AG04450 (cell line): ENCODE measurements around the gene C8G. TPM values are rescaled to one million over a fixed set of nuclear protein-coding genes. Genes with fewer than 3 reads are reported as not detected.

Experiments
- CTCF ChIA-PET: fragments of 300-600, 350-600 bp; formaldehyde crosslinking; extraction: SDS; loops from one replicate; lab custom pipeline; 2022; ENCODE audit warnings: antibody characterized with exemption, inconsistent platforms; lab: Charles Lee
- POLR2A ChIA-PET: fragments of 350-600 bp; formaldehyde crosslinking; extraction: SDS; loops from one replicate; lab custom pipeline; 2021; ENCODE audit warnings: antibody characterized with exemption, inconsistent platforms; lab: Yijun Ruan, JAX
- DNase-seq: peaks from one replicate; pipeline ENCODE4 v3.0.0-alpha.2; 2011; ENCODE audit warnings: low read depth, low spot score
- H3K27ac ChIP-seq: one replicate; pipeline ENCODE4 v1.5.1; 2012; ENCODE audit warnings: low read depth, low read length, control low read depth
- H3K27me3 ChIP-seq: one replicate; pipeline ENCODE4 v1.6.0; 2012; ENCODE audit warnings: low read length; ENCODE audit not compliant: control insufficient read depth, insufficient read depth
- H3K4me3 ChIP-seq: 2 replicates; pipeline ENCODE4 v1.5.1; 2011; ENCODE audit warnings: mild to moderate bottlenecking, low read depth, low read length, control low read depth
- H3K9me3 ChIP-seq: 2 replicates; pipeline ENCODE4 v1.5.1; 2012; ENCODE audit warnings: low read length; ENCODE audit not compliant: control insufficient read depth, insufficient read depth
- CTCF ChIP-seq: IDR thresholded peaks from 2 replicates; pipeline ENCODE4 v1.5.1; 2011; ENCODE audit warnings: low read depth, low read length, control low read depth, inconsistent platforms
- polyA plus RNA-seq: library from polyadenylated mRNA; depleted of rRNA; stranded (reverse); fragments of >200 nt; gene quantifications from 2 replicates; pipeline ENCODE4 v1.2.3, GENCODE V29; 2011; rRNA removed

C8G gene
- polyA plus RNA-seq, 1 experiment = 0.41 TPM

- H3K4me3 ChIP-seq = no peak overlapping the region
- H3K9me3 ChIP-seq = peaks cover 12% of the 10 kb centered on the region
- no peaks in the 10 kb centered on the region for H3K27me3 ChIP-seq
- no peak for TF ChIP-seq CTCF
- no peak for DNase-seq
- ChIA-PET POLR2A (no interaction called here), CTCF (no interaction called here)
- H3K27ac ChIP-seq = no peak overlapping the region
Observed at GRCh38 chr9:136994888-136995230, 49.8 kb downstream of the C8G start.

- Histone ChIP-seq H3K4me3 (no peak overlapping the region), H3K9me3 (peaks cover 9% of the 10 kb centered on the region), H3K27me3 (no peaks in the 10 kb centered on the region), H3K27ac (no peak overlapping the region)
- POLR2A ChIA-PET = no interaction called here
- TF ChIP-seq CTCF = no peak
- no peak for DNase-seq
- CTCF ChIA-PET = interaction anchor here (1.5 kb wide), 1 partner anchor 34 kb away, joined by 9 read pairs; no protein-coding TSS in a partner anchor
Observed at GRCh38 chr9:136995362-136995761, 50.3 kb downstream of the C8G start.

GRCh38 chr9:136995772-136996311, 50.8 kb downstream of the C8G start:
- peaks cover 4% of the 10 kb centered on the region for H3K9me3 ChIP-seq
- ChIA-PET POLR2A (no interaction called here), CTCF (interaction anchor here (0.6 to 1.5 kb wide), 2 partner anchors 29 to 33 kb away, joined by 5 to 9 read pairs; no protein-coding TSS in a partner anchor)
- TF ChIP-seq CTCF = no peak
- H3K27ac ChIP-seq = peak overlapping the region; percentile 31
- DNase-seq = no peak
- H3K4me3 ChIP-seq = no peak overlapping the region
- H3K27me3 ChIP-seq = no peaks in the 10 kb centered on the region

Other genes with a start within 250 kb of the C8G start
- gene DIPK1B, start 232.7 kb upstream of the C8G start, polyA plus RNA-seq = 2.8 and 3.6 TPM in 2 replicates
- gene LCN10, start 202.3 kb upstream of the C8G start, polyA plus RNA-seq = not detected in 2 replicates
- gene LCN6, start 196.7 kb upstream of the C8G start, polyA plus RNA-seq = not detected in 2 replicates
- not detected in 2 replicates for gene LCN8, start 187.0 kb upstream of the C8G start, polyA plus RNA-seq
- not detected in 2 replicates for gene LCN15, start 180.7 kb upstream of the C8G start, polyA plus RNA-seq
- 34.9 and 44.3 TPM in 2 replicates for gene TMEM141, start 153.9 kb upstream of the C8G start, polyA plus RNA-seq
- gene CCDC183, start 148.9 kb upstream of the C8G start, polyA plus RNA-seq = 0.05 and 0.21 TPM in 2 replicates
- 35.4 and 41.1 TPM in 2 replicates for gene RABL6, start 137.3 kb upstream of the C8G start, polyA plus RNA-seq
- 0.26 and 0.42 TPM in 2 replicates for gene AJM1, start 102.8 kb upstream of the C8G start, polyA plus RNA-seq
- 91.6 and 116 TPM in 2 replicates for gene PHPT1, start 95.8 kb upstream of the C8G start, polyA plus RNA-seq
- gene MAMDC4, start 92.9 kb upstream of the C8G start, polyA plus RNA-seq = 0.63 and 0.86 TPM in 2 replicates
- 445 and 453 TPM in 2 replicates for gene EDF1, start 78.9 kb upstream of the C8G start, polyA plus RNA-seq
- gene TRAF2, start 58.7 kb upstream of the C8G start, polyA plus RNA-seq = 6.1 and 6.9 TPM in 2 replicates
- gene FBXW5, start 505 bp upstream of the C8G start, polyA plus RNA-seq = 31.2 and 46.4 TPM in 2 replicates
- not detected in 2 replicates for gene LCN12, start 7.0 kb downstream of the C8G start, polyA plus RNA-seq
- 7.8 and 9.6 TPM in 2 replicates for gene PTGDS, start 32.3 kb downstream of the C8G start, polyA plus RNA-seq
- 1.5 TPM in 2 replicates for gene LCNL1, start 37.8 kb downstream of the C8G start, polyA plus RNA-seq
- 6.0 and 6.7 TPM in 2 replicates for gene PAXX, start 47.2 kb downstream of the C8G start, polyA plus RNA-seq
- 0.42 and 0.63 TPM in 2 replicates for gene CLIC3, start 51.3 kb downstream of the C8G start, polyA plus RNA-seq
- gene ABCA2, start 83.0 kb downstream of the C8G start, polyA plus RNA-seq = 4.7 and 8.8 TPM in 2 replicates
- not detected in 2 replicates for gene FUT7, start 86.8 kb downstream of the C8G start, polyA plus RNA-seq
- 8.9 and 16.5 TPM in 2 replicates for gene NPDC1, start 100.9 kb downstream of the C8G start, polyA plus RNA-seq
- not detected in 2 replicates for gene ENTPD2, start 108.8 kb downstream of the C8G start, polyA plus RNA-seq
- gene SAPCD2, start 125.3 kb downstream of the C8G start, polyA plus RNA-seq = 1.5 and 1.8 TPM in 2 replicates
- gene UAP1L1, start 132.3 kb downstream of the C8G start, polyA plus RNA-seq = 5.1 and 6.3 TPM in 2 replicates
- gene MAN1B1, start 141.7 kb downstream of the C8G start, polyA plus RNA-seq = 40.8 and 50.2 TPM in 2 replicates
- gene DPP7, start 169.5 kb downstream of the C8G start, polyA plus RNA-seq = 30.6 and 52.6 TPM in 2 replicates
- 0.04 TPM in 1 of 2 replicates, not detected in the other for gene GRIN1, start 193.9 kb downstream of the C8G start, polyA plus RNA-seq
- gene LRRC26, start 224.8 kb downstream of the C8G start, polyA plus RNA-seq = not detected in 2 replicates
- gene TMEM210, start 226.8 kb downstream of the C8G start, polyA plus RNA-seq = not detected in 2 replicates
- gene ANAPC2, start 243.3 kb downstream of the C8G start, polyA plus RNA-seq = 12.1 and 14.6 TPM in 2 replicates
- 35.0 and 46.9 TPM in 2 replicates for gene SSNA1, start 243.4 kb downstream of the C8G start, polyA plus RNA-seq